Ovary (tissue), 9 donors: ENCODE data around the gene FAF2. TPM values are rescaled to one million over a fixed set of nuclear protein-coding genes. Genes with fewer than 3 reads are reported as not detected.

Experiments used
- DNase-seq, 5 donors: peaks; one replicate each; pipeline ENCODE4 v3.0.0-alpha.2; 2019 to 2020
- H3K27ac ChIP-seq, 2 donors: fragments of 200-600 bp; one replicate each; pipeline versions ENCODE4 v1.5.1 to v1.8.0; 2019 to 2022
- H3K27me3 ChIP-seq: fragments of 200-600 bp; one replicate; pipeline ENCODE4 v1.8.0; 2022
- H3K36me3 ChIP-seq: fragments of 200-600 bp; sonication (generic); one replicate; pipeline ENCODE4 v1.5.1; 2019
- H3K4me1 ChIP-seq: one replicate; pipeline ENCODE4 v1.8.1; 2013; ENCODE audit warnings: mild to moderate bottlenecking, moderate library complexity; ENCODE audit not compliant: insufficient read depth
- H3K4me3 ChIP-seq: fragments of 200-600 bp; sonication (generic); one replicate; pipeline ENCODE4 v1.5.1; 2017
- H3K9me3 ChIP-seq, 2 donors: fragments of 200-600 bp in 1 of 2; sonication (generic) in 1 of 2; one replicate each; pipeline versions ENCODE4 v1.5.1 to v1.8.1; 2013 to 2019; ENCODE audit warnings: mild to moderate bottlenecking in 1 of 2, moderate library complexity in 1 of 2
- CTCF ChIP-seq, 3 donors: fragments of 450-650 bp in 2 of 3; fragments of 200-600 bp in 1 of 3; IDR thresholded peaks; one replicate each; pipeline versions ENCODE4 v1.5.1 to v1.8.0; 2016 to 2022; ENCODE audit warnings: antibody characterized with exemption in 3 of 3, mild to moderate bottlenecking in 1 of 3
- EP300 ChIP-seq: sonication (generic); formaldehyde crosslinking; IDR thresholded peaks from one replicate; pipeline ENCODE4 v1.6.1; 2017; ENCODE audit warnings: antibody characterized with exemption
- POLR2A ChIP-seq: fragments of 450-650 bp; IDR thresholded peaks from one replicate; pipeline ENCODE4 v1.6.1; 2017; ENCODE audit warnings: antibody characterized with exemption, mild to moderate bottlenecking, moderate library complexity
- WGBS, 3 donors: extraction: QIAGEN DNeasy Blood & Tissue Kit in 1 of 3; methylation state at CpG; one replicate each; pipeline versions ENCODE4 v1.1.5 to v1.1.7; 2013 to 2017; 5-methylcytosine and 5-hydroxymethylcytosine counted together
- intact Hi-C, 4 donors: fragments of 100-400 bp; cut with DNase I; formaldehyde crosslinking; loops; one replicate each; pipeline versions ENCODE4 v1.11.0 to v1.15.1; 2022 to 2023
- polyA plus RNA-seq, 2 donors: library from polyadenylated mRNA; stranded (reverse); fragments of 200-250 nt in 1 of 2; fragments of 350-450 nt in 1 of 2; fragmentation: Illumina TruSeq in 1 of 2; extraction: RNeasy Lipid Tissue Mini Kit (QIAGEN cat#74804) in 1 of 2; gene quantifications; one replicate each; pipeline ENCODE4 v1.2.3, GENCODE V29; 2013 to 2014
- total RNA-seq, 7 donors: library from RNA; depleted of rRNA in 2 of 7; stranded (reverse); fragments of >200 nt in 2 of 7; fragmentation: NEBNext Ultra II Directional in 3 of 7; extraction: Animal tissue kit (Norgen Biotek cat#: 25700) in 3 of 7; gene quantifications; one replicate each; pipeline versions ENCODE4 v1.1.0 to v1.2.4, GENCODE V29; 2016 to 2023
- donor health status: DM: no; HTN: no; CAD: no; lungs with moderate emphysema.
- donor health status: DM: no; HTN: no; CAD: no.
- donor health status: Bipolar disorder and iron deficiency.
- donor health status: DM: yes; HTN: yes; CAD: no.
- donor health status: DM: no; HTN: no; CAD: no.
- donor health status: DM: yes; HTN: yes; CAD: no.

Gene FAF2
- total and polyA plus RNA-seq, 9 donors: 17.2 to 46.7 (median 34.4) TPM

GRCh38 chr5:176533894-176534611 is 85.9 kb downstream of the FAF2 start:
- intact Hi-C loops: no loop called here
- peak overlapping the region in 1 of 2 donors; percentile 46 for H3K27ac ChIP-seq
- no peaks in the 10 kb centered on the region for H3K27me3 ChIP-seq
- no peak for TF ChIP-seq POLR2A
- no peak for TF ChIP-seq EP300
- TF ChIP-seq CTCF (IDR thresholded peaks at IDR 0.05): no peak
- 7 to 12% (median 10%) methylated on average over 10 of the region's 10 CpGs for WGBS, 3 donors
- H3K4me1 ChIP-seq: peaks cover 16% of the 10 kb centered on the region
- DNase-seq: peak; percentile 33 to 69 (median 47)
- no peak overlapping the region for H3K4me3 ChIP-seq
- no peaks in the 10 kb centered on the region for H3K9me3 ChIP-seq
- H3K36me3 ChIP-seq: no peaks in the 10 kb centered on the region

DNA sequence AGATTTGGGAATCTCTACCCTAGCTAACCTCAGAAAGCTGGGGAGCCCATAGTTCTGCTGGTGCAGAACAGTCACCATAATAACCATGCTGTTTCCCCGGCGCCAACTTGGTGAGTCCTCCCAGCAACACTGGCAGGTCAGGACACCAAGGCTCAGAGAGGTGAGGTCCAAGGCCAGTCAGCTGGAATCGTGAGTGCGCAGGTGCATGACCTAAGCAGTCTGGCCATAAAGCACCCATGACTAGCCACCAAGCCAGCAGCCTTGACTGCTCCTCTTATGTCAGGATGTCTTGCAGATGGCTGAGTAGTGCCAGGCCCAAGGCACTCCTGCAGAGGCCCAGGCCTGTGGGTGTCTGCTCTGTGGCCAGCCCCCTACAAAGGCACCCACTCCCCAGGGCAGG is 86.5 kb downstream of the FAF2 start:
- Histone ChIP-seq H3K9me3 (no peaks in the 10 kb centered on the region), H3K27me3 (no peaks in the 10 kb centered on the region), H3K36me3 (no peaks in the 10 kb centered on the region), H3K27ac (peak overlapping the region; percentile 2 to 93), H3K4me3 (no peak overlapping the region), H3K4me1 (peaks cover 16% of the 10 kb centered on the region)
- TF ChIP-seq CTCF (IDR thresholded peaks at IDR 0.05) (no peak), EP300 (no peak), POLR2A (no peak)
- intact Hi-C loops: no loop called here
- DNase-seq: peak in 2 of 5 donors; percentile 28 to 29
- WGBS, 3 donors: 64 to 66% (median 65%) methylated on average over 4 of the region's 4 CpGs

- peak overlapping the region; percentile 2 to 93 for H3K27ac ChIP-seq
- peak overlapping the region; percentile 95 for H3K4me3 ChIP-seq
- 34 to 54% (median 44%) methylated on average over 11 of the region's 11 CpGs for WGBS, 3 donors
- DNase-seq: peak in 1 of 5 donors; percentile 21
- TF ChIP-seq EP300 (no peak), CTCF (IDR thresholded peaks at IDR 0.05) (no peak), POLR2A (no peak)
- H3K36me3 ChIP-seq: no peaks in the 10 kb centered on the region
- intact Hi-C loops: no loop called here
- H3K27me3 ChIP-seq: no peaks in the 10 kb centered on the region
- H3K9me3 ChIP-seq: no peaks in the 10 kb centered on the region
- H3K4me1 ChIP-seq: peaks cover 16% of the 10 kb centered on the region
Measured at GRCh38 chr5:176535101-176535663, 87.0 kb downstream of the FAF2 start.

DNA sequence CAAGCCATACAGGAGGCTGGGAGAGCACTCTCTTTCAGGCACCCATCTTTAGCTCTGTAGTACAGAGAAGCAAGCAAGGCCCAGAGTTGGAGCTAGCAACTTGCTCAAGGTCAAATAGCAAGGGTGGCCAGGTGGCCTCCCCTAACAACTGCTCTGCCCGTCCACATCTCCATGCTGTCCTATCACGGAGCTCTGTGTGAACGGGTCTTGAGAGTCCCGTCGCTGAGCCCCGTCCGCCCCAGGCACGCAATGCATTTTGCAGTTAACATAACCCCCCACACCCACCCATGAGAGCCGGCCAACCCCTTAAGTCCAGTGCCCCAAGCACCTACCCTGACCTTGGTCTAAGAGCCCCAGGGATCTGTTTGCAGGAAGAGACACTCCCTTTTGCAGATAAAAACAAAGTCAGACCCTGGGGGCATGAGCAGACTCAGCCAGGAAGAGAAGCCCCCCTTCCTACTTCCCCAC is 87.5 kb downstream of the FAF2 start:
- peak in 3 of 5 donors; percentile 46 to 52 (median 48) for DNase-seq
- no peaks in the 10 kb centered on the region for H3K36me3 ChIP-seq
- peak overlapping the region; percentile 95 for H3K4me3 ChIP-seq
- H3K27ac ChIP-seq: peak overlapping the region in 1 of 2 donors; percentile 93
- intact Hi-C loops: no loop called here
- TF ChIP-seq CTCF (IDR thresholded peaks at IDR 0.05) (no peak), POLR2A (no peak), EP300 (no peak)
- WGBS, 3 donors: 1 to 4% (median 2%) methylated on average over 9 of the region's 9 CpGs
- H3K9me3 ChIP-seq: no peaks in the 10 kb centered on the region
- peaks cover 16% of the 10 kb centered on the region for H3K4me1 ChIP-seq
- no peaks in the 10 kb centered on the region for H3K27me3 ChIP-seq
